UCSD-AML1 (cell line): Measurements from ENCODE around the gene CYP27C1.

Source experiments
- DNase-seq: peaks from one replicate; lab custom pipeline; 2025; ENCODE audit not compliant: unreplicated experiment; lab: John Stamatoyannopoulos, UW

Gene CYP27C1

GRCh38 chr2:127157651-127158485, 62.2 kb downstream of the CYP27C1 start:
- no peak for DNase-seq

- DNase-seq: no peak
Measured at GRCh38 chr2:127157114-127157513, 63.0 kb downstream of the CYP27C1 start.

DNA sequence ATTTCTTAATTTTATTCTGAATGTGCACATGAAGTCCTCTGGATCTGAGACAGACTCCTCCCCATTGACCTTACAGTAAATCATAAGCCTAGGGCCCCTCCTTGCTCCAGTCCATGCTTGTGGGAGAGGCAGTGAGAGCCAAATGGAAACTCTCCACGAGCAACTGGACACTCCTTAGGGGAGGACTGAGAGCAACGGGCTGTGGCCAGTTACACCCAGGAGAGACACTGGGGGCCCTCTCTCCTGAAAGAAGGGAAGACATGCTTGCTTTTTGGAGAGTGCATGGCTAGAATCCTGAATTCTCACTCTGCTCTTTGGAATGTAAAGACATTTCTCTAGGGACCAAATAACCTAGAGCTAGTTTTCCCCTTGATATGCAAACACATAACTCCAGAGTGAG, 64.2 kb downstream of the CYP27C1 start:
- DNase-seq: no peak

- DNase-seq: no peak
Measured at GRCh38 chr2:127155028-127155581, 65.0 kb downstream of the CYP27C1 start.

DNA sequence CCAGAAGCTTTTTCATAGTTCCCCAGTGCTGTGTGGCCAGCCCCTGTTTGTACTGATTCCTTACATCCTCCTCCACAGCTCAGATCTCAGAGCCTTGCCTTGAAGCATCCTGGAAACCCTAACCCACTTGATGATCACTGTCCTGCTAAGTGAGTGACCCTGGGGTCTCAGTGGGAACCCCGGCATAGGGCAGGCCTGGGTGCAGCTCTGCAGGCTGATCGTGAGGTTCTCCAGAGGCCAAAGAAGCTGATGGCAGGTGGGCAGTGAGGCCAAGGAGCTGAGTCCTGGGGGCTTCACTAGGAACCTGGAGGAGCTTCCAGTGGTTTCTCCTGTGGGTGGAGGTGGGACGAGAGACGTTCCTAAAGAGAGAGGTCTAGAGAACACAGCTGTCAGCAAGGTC, 65.7 kb downstream of the CYP27C1 start:
- DNase-seq: no peak

DNA sequence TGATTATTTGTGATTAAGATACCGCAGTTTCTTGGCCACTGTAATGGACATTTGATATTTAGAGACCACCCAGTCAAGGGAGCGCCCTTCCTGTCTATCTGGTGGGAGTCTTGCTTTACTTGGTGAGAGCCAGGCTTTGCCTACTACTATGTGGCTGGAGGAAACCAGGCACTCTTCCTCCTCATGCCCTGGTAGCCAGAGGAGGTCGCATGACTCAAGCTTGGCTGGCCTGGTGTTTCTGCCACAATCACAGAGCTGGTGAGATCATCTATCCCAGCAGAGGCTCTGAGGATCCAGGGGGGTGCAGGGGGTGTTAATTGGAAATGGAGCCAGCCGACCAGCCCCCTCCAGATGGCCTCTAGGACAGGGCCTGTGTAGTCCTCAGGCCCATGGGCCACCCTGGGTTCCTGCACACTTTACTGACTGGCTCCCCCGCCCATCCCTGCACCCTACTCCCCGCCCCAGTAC, 66.4 kb downstream of the CYP27C1 start:
- DNase-seq: no peak

DNA sequence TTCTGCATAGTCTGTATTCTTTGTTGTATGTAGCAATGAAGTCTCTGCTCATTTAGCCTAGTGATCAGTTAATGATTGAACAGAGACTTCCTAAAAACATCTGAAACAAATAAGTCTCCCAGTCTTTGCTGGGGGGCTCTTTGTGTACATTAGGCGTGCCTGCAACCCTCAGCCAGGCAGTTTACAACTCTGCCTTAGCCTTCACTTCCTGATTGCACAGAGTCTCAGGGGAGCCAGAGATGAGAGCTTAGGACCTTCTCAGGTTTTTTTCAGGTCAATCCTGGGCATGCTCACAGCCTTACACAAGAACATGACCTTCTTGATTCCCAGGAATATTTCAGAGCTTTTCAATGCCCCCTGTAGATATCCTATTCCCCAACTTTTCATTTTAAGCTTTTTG, 69.1 kb downstream of the CYP27C1 start:
- DNase-seq: no peak

DNA sequence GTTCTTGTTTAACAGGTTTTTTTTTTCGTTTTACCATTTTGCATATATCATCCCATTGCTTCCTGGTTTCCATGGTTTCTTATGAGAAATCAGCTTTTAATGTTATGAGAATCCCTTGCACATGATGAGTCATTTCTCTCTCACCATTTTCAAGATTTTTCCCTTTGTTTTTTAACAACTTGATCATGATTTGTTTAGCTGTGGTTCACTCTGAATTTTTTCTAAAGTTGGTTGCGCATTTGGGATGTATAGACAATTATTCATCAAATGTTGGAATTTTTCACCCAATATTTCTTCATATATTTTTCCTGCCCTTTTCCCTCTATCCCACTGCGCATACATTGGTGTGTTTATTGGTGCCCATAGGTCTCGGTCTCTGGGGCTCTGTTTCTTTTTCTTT, 70.7 kb downstream of the CYP27C1 start:
- no peak for DNase-seq

DNA sequence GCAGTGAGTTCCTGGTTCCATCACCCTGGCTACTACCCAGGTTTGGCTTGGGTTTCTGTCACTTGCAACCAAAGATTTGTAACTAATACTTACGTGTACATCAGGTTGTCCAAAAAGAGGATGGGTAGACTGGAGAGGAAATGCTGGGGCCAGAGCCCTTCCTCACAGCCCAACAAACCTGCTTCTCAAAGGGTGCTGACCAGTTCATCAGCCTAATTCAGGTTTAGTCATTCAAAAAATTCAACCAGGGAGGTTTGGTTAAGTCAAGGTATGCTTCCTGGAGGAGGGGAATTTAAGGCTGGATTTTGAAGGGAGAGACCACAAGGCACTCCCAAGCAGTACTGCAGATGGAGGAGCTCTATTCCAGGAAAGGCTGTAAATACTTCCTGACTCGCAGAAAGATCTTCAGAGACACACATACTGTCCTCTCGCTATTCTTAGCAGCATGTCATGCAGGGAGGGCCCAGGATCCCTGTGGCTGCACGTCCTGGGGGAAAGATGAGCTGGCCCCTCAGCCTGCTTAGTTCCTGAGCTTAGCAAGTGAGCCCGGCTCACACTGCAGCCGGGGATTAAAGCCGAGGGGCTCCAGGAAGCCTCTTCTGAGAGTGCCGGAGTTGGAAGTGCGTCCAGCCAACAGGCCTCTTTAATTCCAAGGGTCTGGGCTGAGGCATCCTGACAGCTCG, 73.1 kb downstream of the CYP27C1 start:
- DNase-seq: no peak

DNA sequence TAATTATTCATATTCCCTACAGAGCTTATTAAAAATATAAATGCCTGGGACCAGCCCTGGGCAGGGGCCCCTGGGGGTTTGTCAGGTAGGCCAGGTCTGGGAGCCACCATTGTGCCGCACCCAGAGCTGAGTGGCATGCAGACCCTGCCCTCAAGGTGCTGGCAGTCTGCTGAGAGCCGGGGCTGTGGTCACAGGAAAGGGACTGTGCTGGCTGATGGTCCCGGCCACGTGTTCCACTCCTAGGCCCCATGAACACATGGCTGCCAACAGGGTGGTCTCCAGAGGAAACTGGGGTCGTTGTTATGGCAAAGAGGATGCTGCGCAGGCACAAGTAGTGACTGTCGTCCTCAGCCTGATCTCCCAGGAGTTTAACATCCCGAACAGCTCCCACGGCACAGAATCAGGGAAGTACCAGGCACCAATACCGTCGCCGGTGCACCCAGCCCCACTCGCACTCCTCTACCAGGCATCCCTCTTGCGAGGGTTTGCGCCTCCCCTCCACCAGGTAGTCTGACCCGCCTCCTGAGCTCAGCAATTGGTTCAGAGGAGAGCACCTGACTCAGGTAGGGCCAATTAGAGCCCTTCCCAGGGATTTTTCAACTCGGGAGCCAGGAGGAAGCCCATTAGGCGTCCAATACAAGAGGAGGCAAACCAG, 73.9 kb downstream of the CYP27C1 start:
- no peak for DNase-seq

DNA sequence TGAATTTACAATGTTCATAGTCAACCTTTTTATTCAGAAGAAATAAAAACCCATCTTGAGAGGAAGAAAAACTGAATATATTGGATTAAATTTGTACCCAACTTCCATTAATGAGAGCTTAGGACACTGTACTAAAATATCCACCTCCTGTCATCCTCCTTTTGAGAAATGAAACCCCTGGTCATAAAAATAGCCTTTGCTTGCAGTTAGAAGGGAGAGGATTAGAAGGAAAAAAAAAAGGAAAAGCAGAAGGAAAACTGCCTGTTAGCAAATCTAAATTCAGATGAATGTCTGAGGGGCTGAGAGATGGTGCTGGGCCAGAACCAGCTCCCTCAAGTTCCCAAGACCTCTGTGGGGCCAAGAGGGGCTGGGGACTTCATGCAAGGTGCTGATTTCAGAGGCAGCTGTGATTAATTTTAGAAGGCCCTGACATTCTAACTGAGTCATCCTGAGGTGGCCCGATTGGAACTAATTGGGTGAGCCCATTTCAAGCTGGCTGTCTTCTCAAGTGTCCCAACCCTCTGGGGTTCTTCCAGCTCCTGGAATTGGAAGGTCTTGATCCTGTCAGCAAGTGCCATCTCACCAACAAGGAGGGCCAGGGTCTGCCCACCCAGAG, 74.7 kb downstream of the CYP27C1 start:
- DNase-seq: no peak

DNA sequence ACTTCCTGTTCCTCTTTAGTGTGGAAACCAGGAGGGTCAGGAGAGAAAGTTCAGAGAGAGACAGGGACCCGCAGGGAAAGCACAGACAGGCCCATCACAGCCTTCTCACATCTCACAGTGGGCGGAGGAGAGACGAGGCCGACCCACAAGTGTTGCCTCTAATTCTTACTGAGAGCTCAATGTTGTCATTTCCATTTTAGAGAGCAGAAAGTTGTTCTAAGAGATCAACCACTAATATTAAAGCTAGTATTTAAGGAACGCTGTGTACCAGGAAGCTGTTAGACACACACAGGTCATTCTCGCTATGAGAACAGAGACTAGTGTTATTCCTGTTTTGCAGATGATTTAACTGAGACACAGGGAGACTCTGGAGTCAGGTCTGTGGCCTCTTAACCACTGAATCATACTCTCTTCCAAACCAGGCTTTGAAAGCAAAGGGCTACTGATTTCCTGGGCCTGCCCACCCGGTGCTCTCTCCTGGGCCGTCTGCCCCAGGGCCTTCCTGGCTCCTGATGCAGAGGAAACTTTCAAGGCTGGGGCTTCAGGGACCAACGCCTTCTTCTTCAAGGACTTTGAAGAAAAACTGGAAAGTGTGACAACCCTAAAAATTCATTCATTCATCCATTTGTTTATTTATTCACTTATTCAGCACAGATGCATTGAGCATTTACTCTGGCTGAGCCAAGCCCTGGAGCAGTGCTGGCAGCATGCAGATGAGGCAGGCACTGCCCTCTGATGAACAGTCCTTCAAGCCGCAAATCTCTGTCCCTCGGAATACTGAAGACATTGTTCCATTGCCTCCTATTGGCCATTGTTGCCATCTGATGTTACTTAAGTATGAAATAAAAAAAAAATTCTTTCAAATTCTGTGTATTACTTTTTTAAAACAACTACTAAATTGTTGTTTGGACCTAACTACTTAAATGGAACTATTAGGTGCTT, 76.0 kb downstream of the CYP27C1 start:
- no peak for DNase-seq

DNA sequence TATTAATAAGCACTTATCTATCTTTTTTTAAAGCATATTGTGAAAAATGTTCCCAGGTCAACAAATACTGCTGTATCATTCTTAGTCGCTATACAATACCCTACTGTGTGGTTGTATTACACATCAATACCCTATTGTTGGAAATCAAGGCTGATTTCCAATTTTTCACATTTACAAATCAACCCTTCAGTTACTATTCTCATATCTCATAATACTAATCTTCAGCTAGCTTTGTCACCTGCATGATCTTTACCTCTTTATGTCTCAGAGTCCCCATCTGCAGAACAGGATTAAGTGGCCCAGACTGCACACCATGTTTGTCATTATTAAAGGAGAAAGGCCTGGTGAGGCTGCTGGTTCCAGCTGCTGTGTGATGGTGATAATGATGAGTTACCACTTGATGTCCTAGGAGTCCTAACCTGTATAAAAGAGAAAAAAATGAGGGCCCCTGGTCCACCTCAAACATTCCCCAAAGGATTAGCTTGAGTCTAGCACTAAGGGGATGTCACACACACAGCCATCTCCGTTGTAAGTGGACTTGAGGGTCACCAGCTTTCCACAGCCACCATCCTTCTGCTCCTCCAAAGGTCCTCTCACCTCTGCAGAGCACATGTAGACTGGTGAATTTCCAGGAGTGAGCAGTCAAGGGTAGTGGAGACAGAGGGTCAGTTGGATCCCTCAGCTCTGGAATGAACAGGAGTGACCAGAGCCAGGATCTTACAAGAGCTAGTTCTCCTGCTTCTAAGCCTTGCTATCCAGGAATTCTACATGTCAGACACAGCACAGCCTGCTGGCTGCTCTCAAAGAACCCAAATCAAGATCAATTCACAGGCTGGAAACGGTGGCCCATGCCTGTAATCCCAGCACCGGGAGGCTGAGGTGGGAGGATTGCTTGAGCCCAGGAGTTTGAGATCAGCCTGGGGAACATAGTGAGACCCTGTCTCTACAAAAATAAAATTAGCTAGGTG, 77.2 kb downstream of the CYP27C1 start:
- no peak for DNase-seq

DNA sequence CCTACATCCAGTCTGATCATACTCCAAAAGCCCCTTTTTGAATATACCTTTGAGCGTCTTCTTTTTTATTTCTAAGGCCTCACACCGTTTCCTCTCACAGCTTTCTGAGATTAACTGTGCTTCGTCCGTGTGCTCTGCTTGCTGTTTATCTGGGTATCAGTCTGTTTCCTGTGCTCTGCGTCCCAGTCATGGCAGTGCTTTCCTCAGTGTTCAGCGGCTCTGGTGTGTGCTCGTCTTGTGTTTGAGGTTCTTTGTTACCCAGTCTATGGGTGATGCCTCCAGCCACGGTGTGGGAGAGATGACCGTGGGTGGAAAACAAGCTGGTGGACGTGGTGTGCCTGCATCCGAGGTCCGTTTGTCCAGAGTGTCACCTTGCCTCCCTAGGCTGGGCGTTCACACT, 79.6 kb downstream of the CYP27C1 start:
- DNase-seq: no peak

- no peak for DNase-seq
Measured at GRCh38 chr2:127139766-127140165, 80.3 kb downstream of the CYP27C1 start.

GRCh38 chr2:127138281-127138680, 81.8 kb downstream of the CYP27C1 start:
- DNase-seq: no peak

DNA sequence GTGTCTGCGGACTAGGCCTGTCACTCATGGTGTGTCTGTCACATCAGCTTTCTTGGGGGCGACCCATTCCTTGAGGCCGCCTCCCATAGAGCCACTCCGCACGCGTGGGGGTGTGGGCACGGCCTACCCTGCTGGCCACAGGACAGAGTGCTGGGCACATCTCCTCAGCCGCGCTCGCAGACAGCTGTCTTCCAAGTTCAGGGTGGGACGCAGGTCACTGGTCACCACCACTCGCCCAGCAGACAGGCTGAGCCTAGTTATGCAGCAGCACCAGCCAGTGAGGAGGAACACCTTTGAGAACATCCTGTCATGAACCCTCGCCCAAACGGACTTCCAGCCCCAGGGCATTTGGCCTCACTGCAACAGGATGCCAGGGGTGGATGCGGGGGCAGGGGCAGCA, 82.4 kb downstream of the CYP27C1 start:
- no peak for DNase-seq

DNA sequence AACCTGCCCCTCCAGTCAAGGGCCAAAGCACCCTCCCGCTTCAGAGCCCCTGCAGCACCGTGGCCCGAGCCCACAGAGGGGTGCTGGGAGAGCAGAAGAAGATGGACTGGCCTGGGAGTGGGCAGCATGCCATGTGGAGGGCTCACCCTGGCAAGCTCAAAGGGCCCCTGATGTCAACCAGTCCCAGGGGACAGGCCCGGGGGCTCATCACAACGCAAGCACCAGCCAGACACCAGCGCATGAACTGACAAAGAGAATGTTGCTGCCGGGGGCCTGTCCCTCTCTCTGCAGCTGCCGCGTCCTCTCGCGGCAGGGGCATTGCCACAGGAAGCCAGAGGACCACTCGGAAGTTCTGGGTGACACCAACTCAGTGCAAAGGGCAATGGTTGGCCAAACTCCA, 82.9 kb downstream of the CYP27C1 start:
- DNase-seq: no peak
